NCI-H1417 (cell line): ENCODE data around the gene PER3.

Experiments
- DNase-seq, 3 experiments: peaks; one replicate each; lab custom pipeline; 2025; lab: John Stamatoyannopoulos, UW

Gene PER3

DNA sequence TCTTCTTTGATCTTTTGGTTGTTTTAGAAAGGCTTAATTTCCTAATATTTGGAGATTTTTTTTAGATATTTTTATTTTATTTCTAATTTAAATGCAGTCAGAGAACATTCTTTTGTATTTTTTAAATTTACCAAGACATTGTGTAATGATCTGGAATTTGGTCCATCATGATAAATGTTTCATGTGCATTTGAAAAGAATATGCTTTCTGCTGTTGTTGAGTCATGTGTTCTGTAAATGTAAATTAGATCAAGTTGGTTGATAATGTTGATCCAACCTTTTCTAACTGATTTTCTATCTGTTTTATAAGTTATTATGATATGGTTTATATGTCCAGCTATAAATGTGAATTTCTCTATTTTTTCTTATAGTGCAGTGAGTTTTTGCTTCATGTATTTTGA is 48.9 kb downstream of the PER3 start:
- no peak for DNase-seq

DNA sequence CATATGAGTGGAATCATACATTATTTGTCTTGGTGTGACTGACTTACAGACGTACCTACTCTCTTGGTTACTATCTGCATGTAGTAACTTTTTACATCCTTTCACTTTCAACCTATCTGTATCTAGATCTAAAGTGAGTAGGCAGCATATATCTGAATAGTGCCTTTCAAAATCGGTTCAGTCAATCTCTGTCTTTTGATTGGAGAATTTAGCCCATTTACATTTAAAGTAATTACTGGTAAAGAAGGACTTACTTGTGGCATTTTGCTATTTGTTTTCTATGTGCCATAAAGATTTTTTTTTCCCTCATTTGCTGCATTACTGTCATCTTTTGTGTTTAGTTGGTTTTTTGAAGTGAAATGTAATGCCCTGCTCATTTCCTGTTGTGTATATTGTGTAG is 54.6 kb downstream of the PER3 start:
- DNase-seq, result no peak

GRCh38 chr1:7839526-7839925 is 55.4 kb downstream of the PER3 start:
- no peak for DNase-seq

DNA sequence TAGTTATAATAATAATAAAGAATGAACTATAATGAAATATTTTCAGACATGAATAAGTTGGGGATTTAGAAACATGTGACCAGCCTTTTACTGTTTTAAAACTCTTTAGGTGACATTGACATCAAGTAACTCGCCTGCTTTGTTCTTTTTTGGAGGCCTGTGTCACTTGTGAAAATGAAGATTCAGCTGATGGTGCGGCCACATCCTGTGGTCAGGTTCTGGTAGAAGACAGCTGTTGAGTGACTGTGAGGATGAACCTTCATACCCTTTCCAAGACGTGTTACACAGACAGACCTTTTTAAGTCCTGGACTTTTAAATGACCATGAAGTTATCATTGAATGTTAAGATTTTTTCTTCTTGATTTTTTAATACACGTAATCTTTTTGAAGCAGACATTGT is 58.4 kb downstream of the PER3 start:
- DNase-seq, result no peak

- no peak for DNase-seq
These were observed 61.7 kb downstream of the PER3 start for GRCh38 chr1:7845761-7846160.

GRCh38 chr1:7846656-7847055 is 62.6 kb downstream of the PER3 start:
- DNase-seq, result no peak

GRCh38 chr1:7847599-7847998 is 63.5 kb downstream of the PER3 start:
- DNase-seq, result no peak

GRCh38 chr1:7850786-7851185 is 66.7 kb downstream of the PER3 start:
- no peak for DNase-seq

DNA sequence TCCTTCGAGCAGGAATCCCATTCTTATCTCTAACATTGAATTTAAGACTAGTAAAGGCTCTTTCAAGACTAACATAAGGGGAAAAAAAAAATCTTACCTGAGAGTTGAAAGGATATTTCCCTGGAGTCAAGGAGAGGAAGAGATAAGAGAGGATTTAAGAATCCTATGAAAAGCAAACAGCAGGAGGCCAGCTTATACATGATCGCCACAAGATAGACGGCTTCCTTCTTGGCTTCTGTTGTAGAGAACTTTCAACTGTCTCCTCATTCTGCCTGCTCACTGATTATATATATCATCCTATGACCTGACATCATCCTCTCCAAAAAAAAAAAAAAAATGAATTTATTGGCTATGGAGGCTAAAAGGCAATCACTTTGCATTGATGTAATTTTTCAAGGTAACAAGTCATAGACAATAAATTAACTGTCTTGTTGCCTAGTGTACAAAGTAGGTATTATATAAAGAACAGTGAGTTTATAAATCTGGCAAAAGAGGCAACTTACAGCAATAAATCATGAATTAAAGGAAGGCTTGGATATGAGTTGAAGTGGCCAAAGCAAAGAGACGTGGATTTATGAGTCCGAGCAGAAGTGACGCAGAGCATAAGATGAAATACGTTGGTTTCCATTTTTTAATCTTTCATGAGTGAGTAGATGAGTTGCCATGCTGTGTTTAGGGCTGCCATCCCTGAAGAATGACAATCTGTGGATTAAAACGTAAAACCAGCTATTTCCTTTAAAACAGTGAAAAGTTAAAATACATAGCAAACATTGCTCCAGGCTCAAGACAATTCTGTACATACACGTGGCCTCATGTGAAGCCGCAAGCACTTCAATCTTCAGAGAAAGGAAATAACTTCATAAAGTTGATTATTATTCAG is 69.0 kb downstream of the PER3 start, which contains the start of gene UTS2:
TSS of gene UTS2 (minus strand) at position 262 of the 880 bp plus-strand sequence. CDS start at position 200, 62 bp downstream.
- DNase-seq, result no peak

DNA sequence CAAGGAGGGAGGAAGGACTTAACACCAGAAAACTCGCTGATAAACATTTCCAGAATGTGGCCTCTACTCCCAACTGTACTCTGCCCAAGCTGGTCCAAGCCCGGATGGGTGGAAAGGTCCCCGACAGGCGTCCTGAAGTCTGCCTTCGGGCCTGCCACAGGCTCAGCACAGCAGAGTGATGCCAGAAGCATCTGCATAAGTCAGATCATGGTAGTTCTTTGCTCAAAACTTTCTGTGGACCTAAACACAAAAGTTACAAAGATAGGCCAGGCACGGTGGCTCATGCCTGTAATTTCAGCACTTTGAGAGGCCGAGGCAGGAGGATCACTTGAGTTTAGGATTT is 69.6 kb downstream of the PER3 start:
- no peak for DNase-seq

DNA sequence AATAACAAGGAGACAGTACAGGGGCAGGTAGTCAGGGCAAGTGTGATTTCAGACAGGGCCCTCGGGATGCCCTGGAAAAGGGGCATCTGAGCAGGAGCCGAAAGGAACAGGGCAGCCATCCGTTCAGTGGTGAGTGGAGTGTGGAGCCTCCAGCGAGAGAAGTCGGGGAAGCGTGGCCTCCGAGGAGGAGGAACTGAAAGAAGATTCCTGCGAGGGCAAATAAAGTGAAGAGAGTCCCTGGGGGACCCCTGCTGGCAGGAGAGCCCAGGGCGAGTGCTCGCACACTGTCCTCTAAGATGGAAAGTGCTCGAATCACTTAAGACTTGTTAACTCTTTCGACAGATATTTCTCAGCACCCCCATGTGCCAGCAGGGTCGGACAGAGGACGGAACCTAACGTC is 72.3 kb downstream of the PER3 start:
- DNase-seq, result no peak

- no peak for DNase-seq
These were observed 72.9 kb downstream of the PER3 start for GRCh38 chr1:7857000-7857399.

- no peak for DNase-seq
These were observed 73.9 kb downstream of the PER3 start for GRCh38 chr1:7857985-7858384.

DNA sequence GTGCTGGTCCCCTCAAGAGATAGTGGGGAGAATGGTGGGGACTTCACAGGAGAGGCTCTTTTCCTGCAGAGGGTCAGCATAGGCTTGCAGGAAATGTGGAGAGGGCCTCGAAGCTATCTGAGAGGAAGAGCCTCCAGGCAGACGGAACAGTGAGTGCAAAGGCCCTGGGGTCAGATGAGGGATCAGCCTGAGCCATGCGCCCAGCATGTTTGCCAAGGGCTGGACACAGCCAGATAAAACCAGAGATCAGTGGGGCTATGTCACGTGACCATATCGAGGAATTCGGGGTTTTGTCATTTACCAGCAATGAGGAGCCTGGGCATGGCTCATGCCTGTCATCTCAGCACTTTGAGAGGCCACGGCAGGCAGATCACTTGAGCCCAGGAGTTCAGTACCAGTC is 75.3 kb downstream of the PER3 start:
- no peak for DNase-seq

- no peak for DNase-seq
These were observed 76.0 kb downstream of the PER3 start for GRCh38 chr1:7860130-7860529.

DNA sequence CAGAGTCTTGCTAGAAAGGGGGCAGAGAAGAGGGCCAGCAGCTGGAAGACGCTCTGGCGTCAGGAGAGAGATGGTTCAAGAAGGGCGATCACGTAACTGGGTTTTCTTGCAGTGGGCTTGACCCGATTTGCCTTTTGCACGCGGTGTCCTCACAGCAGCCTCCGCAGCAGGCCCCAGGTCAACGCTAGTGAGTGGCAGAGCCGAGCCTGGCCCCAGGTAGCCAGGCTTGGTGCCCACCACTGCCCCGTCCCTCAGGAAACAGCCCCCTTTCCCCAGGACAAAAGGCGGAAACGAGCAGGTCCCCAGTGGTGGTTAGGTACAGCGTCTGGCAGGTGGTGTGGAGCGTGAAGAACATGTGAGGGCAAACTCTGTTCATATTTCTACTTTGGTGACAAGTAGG is 77.4 kb downstream of the PER3 start:
- no peak for DNase-seq

DNA sequence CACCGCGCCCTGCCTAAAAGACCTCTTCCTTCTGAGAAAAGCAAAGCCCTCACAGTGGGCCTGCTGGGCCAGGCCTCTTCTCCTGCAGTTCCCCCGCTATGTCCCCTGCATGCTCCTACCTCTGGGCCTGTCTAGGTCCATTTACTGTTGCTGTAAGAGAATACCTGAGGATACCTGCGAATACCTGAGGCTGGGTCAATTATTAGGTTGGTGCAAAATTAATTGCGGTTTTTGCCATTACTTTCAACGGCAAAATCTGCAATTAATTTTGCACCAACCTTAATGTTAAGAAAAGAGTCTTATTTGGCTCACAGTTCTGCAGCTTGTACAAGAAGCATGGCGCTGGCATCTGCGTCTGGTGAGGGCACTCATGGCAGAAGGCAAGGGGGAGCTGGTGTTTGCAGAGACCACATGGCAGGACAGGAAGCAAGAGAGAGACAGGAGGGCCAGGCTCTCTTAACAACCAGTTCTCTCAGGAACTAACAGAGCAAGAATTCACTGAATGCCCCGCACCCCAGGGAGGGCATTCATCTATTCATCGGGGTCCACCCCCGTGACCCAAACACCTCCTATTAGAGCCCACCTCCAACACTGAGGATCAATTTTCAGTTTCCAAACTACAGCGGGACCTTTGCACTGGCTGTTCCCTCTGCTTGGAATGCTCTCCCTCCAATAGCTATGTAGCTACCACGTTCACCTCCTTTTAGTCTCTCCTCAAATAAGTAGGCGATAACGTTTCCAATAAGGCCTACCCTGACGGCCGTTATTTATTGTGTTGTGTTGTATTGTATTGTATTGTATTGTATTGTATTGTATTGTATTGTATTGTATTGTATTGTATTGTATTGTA is 78.3 kb downstream of the PER3 start:
- no peak for DNase-seq

DNA sequence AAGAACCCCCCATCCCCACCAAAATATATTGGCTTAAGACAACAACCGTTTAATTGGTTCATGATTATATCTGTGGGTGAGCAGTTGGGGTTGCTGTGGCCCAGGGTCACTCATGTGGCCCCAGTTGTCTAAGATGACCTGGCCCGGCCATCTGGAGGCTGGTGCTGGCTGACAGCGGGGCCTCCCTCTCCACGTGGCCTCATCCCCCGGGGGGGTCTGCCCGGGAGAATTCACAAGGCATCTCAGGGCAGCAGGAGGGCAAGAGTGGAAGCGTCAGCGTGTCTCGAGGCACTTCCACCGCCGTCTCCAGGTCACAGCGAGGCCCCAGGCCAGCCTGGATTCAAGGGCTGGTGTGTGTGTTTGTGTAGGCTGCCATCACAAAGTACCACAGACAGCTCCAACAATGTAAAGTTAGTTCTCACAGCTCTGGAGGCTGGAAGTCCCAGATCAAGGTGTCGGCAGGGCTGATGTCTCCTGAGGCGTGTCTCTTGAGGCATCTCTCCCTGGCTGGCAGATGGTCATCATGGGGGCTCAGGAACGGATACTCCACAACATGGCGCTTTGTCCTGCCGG is 79.8 kb downstream of the PER3 start:
- DNase-seq, result no peak

DNA sequence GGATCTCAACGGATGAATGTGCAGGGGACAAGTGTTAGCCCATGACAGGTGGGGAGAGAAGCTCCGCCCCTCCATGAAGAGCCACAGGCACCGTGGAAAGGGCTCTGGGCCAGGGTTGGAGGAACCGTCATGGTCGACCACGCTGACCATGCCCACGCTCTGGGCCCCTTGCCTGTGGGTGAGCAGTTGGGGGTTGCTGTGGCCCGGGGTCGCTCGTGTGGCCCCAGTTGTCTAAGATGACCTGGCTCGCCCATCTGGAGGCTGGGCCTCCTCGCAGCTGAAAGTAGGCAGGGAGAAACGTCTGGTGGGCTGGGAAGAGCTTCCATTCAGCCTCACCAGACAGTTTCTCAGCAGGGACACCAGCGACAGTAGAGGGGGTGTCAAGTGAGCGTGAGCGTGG is 81.9 kb downstream of the PER3 start:
- DNase-seq, result no peak

- no peak for DNase-seq
These were observed 84.1 kb downstream of the PER3 start for GRCh38 chr1:7868070-7868780.

GRCh38 chr1:7869136-7869920 is 85.2 kb downstream of the PER3 start:
- no peak for DNase-seq
